K562 (cell line): ENCODE measurements around the gene PRPF6. TPM values are rescaled to one million over a fixed set of nuclear protein-coding genes. Genes with fewer than 3 reads are reported as not detected.

Experiments used
- GTF2F1 ChIP-seq: IDR thresholded peaks from 2 replicates; pipeline ENCODE4 v1.6.1; 2011; ENCODE audit warnings: low read depth, low read length, improper control_type of control experiment
- MYC ChIP-seq, 2 experiments: fragments of 250-450 bp in 1 of 2; sonication (Bioruptor Pico) in 1 of 2; IDR thresholded peaks; 2 replicates each; pipeline versions ENCODE4 v1.5.1 to v1.6.1; 2012 to 2021; ENCODE audit warnings: low read depth in 2 of 2, borderline replicate concordance in 1 of 2, improper control_type of control experiment in 1 of 2, low read length in 1 of 2, mild to moderate bottlenecking in 1 of 2, moderate library complexity in 1 of 2
- PHF8 ChIP-seq: fragments of 200-600 bp; sonication (generic); IDR thresholded peaks from 2 replicates; pipeline ENCODE4 v1.6.1; 2012; ENCODE audit warnings: mixed run types, mild to moderate bottlenecking, inconsistent platforms, low read length, moderate library complexity, borderline replicate concordance
- RCOR1 ChIP-seq, 2 experiments: IDR thresholded peaks; 2 replicates each; pipeline ENCODE4 v1.6.1; 2012; ENCODE audit warnings: low read depth in 2 of 2, low read length in 2 of 2, borderline replicate concordance in 1 of 2, improper control_type of control experiment in 1 of 2
- SUPT5H ChIP-seq: fragments of 450-650 bp; IDR thresholded peaks from 2 replicates; pipeline ENCODE4 v1.6.1; 2016
- TCF3 ChIP-seq: sonication (generic); formaldehyde crosslinking; IDR thresholded peaks from 2 replicates; pipeline ENCODE4 v1.4.0; 2020; ENCODE audit warnings: mild to moderate bottlenecking, missing genetic modification reagents
- polyA plus RNA-seq, 8 experiments: library from polyadenylated mRNA; depleted of rRNA in 4 of 8; stranded (reverse) in 5 of 8; unstranded in 3 of 8; fragments of >200 nt; fragmentation: Nextera tagmentation in 2 of 8; fragmentation: Illumina TruSeq in 1 of 8; extraction: Ambion mirVana in 2 of 8; extraction: Trizol in 1 of 8; gene quantifications; 2 replicates each; pipeline versions ENCODE4 v1.2.1 to v1.2.3, GENCODE V29; 2011 to 2014; ENCODE audit warnings: inconsistent platforms in 1 of 8, missing spikeins in 1 of 8
- total RNA-seq, 7 experiments: library from RNA; depleted of rRNA in 6 of 7; stranded (reverse); fragments of >200 nt in 6 of 7; fragmentation: Illumina TruSeq in 2 of 7; extraction: Trizol in 2 of 7; gene quantifications; 2 replicates each; pipeline versions ENCODE4 v1.2.1 to v1.2.3, GENCODE V29; 2011 to 2021; ENCODE audit warnings: low replicate concordance in 1 of 7
- TF ChIP-seq, protein P1 (sequence below): sonication (generic); formaldehyde crosslinking; IDR thresholded peaks from 2 replicates; pipeline ENCODE4 v1.8.0; 2022; ENCODE audit warnings: mild to moderate bottlenecking, missing genetic modification reagents, borderline replicate concordance
- TF ChIP-seq, protein P2 (sequence below): fragments of 250-450 bp; sonication (Bioruptor Pico); IDR thresholded peaks from 2 replicates; pipeline ENCODE4 v1.4.0; 2020; ENCODE audit warnings: mild to moderate bottlenecking
- TF ChIP-seq, protein P3 (sequence below), 3 experiments: fragments of 200-800 bp in 1 of 3; sonication (Bioruptor generic) in 1 of 3; sonication (generic) in 1 of 3; formaldehyde crosslinking in 1 of 3; IDR thresholded peaks; 2 replicates each; pipeline versions ENCODE4 v1.6.1 to v1.8.0; 2016 to 2022; ENCODE audit warnings: mild to moderate bottlenecking in 2 of 3, missing compliant biosample characterization in 2 of 3, missing genetic modification characterization in 2 of 3, missing genetic modification reagents in 1 of 3

The PRPF6 gene
- total and polyA plus RNA-seq, 9 of the 15 experiments (the other 6 are each of a cell fraction or from before 2014, with no cell fraction given), result 4.2 to 83.2 (median 59.9) TPM

DNA sequence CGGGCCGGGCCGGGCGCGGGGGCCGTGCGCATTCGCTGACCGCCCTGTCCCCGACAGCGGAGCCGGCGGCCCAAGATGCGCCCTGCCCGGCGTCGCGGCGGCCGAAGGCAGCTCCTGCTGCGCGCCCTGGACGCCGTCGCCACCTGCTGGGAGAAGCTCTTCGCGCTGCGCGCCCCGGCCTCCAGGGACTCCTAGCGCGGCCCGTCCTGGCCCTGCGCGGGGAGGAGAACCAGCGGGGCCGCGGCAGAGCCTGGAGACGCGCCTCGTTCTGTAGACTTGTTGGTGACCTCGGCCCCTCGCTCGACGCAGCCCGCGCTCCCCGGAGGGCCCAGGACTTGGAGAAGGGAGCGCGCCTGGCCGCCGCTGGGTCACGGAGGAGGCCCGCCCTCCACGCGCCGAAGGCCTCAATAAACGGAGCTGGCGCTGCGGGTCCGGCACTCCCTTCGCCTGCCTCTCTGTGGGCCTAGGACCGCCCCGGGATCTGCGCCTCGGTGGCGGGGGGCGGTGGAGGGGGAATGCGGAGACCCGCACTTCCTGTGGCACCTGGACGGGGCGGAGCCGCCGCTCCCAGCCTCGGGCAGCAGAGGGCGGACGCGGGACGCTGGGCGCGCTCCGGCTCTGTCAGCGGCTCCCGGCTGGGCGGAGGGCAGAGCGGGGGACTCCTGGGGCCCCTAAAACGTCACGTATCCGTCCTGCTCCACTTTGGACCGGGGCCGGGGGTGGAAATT lies 57.8 kb downstream of the PRPF6 start (continued):
- peak; percentile 65; the same call in 1 of the 2 replicates for TF ChIP-seq PHF8
- peak; percentile 46 for TF ChIP-seq SUPT5H
- TF ChIP-seq, protein P1, sequence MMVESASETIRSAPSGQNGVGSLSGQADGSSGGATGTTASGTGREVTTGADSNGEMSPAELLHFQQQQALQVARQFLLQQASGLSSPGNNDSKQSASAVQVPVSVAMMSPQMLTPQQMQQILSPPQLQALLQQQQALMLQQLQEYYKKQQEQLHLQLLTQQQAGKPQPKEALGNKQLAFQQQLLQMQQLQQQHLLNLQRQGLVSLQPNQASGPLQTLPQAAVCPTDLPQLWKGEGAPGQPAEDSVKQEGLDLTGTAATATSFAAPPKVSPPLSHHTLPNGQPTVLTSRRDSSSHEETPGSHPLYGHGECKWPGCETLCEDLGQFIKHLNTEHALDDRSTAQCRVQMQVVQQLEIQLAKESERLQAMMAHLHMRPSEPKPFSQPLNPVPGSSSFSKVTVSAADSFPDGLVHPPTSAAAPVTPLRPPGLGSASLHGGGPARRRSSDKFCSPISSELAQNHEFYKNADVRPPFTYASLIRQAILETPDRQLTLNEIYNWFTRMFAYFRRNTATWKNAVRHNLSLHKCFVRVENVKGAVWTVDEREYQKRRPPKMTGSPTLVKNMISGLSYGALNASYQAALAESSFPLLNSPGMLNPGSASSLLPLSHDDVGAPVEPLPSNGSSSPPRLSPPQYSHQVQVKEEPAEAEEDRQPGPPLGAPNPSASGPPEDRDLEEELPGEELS (CRISPR knock-in tag), result 0 out of 2 replicates have a peak, but pooled peaks have one; percentile 52
- no peak for TF ChIP-seq TCF3 (CRISPR knock-in tag)
- TF ChIP-seq, protein P2, sequence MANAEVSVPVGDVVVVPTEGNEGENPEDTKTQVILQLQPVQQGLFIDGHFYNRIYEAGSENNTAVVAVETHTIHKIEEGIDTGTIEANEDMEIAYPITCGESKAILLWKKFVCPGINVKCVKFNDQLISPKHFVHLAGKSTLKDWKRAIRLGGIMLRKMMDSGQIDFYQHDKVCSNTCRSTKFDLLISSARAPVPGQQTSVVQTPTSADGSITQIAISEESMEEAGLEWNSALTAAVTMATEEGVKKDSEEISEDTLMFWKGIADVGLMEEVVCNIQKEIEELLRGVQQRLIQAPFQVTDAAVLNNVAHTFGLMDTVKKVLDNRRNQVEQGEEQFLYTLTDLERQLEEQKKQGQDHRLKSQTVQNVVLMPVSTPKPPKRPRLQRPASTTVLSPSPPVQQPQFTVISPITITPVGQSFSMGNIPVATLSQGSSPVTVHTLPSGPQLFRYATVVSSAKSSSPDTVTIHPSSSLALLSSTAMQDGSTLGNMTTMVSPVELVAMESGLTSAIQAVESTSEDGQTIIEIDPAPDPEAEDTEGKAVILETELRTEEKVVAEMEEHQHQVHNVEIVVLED (CRISPR knock-in tag), result peak; percentile 30; the same call in 1 of the 2 replicates
- no peak for TF ChIP-seq GTF2F1
- 0 out of 4 replicates have a peak, but pooled peaks have one; percentile 24 to 26 for TF ChIP-seq RCOR1 (IDR thresholded peaks at IDR 0.05; ENCODE audit: borderline replicate concordance in 1 of 2, low read depth in 2 of 2, low read length in 2 of 2)
- TF ChIP-seq MYC (IDR thresholded peaks at IDR 0.05; ENCODE audit: low read depth, low read length), result 0 out of 2 replicates have a peak, but pooled peaks have one; percentile 26
- TF ChIP-seq MYC (CRISPR knock-in tag; IDR thresholded peaks at IDR 0.05; ENCODE audit: borderline replicate concordance, low read depth), result no peak
- TF ChIP-seq, protein P3, sequence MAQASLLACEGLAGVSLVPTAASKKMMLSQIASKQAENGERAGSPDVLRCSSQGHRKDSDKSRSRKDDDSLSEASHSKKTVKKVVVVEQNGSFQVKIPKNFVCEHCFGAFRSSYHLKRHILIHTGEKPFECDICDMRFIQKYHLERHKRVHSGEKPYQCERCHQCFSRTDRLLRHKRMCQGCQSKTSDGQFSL (CRISPR knock-in tag; IDR thresholded peaks at IDR 0.05), result peak; percentile 78
- TF ChIP-seq, protein P3 (tag; IDR thresholded peaks at IDR 0.05), result no peak
